ENCODE measurements around the gene SLC2A1.

SLC2A1 gene

DNA sequence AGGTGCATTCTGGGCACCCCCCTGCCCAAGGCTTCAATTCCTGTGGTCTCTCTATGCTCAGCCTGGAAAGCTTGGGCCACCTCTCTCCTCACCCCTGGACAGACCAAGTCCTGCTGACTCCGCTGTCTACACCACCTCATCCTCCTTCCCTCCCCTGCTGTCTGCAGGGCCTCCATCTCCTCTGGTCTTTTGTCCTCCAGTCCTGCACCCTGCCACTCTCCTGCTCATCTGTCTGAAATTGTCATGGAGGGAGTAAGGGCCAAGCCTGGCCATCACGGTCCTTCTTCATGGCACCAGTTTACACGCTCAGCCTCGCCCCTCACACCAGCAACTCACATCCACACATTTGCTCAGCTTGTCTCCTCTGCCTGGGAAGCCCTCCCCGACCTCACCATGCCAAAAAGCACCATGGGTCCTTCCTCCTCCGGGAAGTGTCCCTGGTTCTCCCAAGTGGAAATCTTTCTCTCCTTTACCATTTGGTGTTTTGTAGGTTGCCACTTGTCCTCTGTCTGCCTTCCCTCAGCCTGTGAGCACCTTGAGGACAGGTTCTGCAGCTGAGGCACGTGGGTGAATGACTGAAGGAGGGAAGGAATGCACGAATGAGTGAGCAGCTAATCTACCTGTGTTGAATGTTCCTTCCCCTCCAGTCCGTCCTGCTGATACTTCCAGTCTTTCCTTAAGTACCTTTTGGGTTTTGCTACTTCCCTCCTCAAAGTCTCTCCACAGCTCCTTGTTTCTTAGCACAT is 2.1 kb upstream of the SLC2A1 start:
- peak overlapping the region; percentile 55 to 76 (median 62) for H3K27ac Mint-ChIP-seq
- H3K4me3 Mint-ChIP-seq, result peak overlapping the region; percentile 94 to 99 (median 98)
- TF ChIP-seq, protein P1, sequence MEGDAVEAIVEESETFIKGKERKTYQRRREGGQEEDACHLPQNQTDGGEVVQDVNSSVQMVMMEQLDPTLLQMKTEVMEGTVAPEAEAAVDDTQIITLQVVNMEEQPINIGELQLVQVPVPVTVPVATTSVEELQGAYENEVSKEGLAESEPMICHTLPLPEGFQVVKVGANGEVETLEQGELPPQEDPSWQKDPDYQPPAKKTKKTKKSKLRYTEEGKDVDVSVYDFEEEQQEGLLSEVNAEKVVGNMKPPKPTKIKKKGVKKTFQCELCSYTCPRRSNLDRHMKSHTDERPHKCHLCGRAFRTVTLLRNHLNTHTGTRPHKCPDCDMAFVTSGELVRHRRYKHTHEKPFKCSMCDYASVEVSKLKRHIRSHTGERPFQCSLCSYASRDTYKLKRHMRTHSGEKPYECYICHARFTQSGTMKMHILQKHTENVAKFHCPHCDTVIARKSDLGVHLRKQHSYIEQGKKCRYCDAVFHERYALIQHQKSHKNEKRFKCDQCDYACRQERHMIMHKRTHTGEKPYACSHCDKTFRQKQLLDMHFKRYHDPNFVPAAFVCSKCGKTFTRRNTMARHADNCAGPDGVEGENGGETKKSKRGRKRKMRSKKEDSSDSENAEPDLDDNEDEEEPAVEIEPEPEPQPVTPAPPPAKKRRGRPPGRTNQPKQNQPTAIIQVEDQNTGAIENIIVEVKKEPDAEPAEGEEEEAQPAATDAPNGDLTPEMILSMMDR (IDR thresholded peaks at IDR 0.05; ENCODE audit: unreplicated experiment in 3 of 3), result no peak
- peaks cover 44% of the 10 kb centered on the region for H3K4me1 Mint-ChIP-seq
- no peaks in the 10 kb centered on the region for H3K36me3 Mint-ChIP-seq (ENCODE audit: low read depth)
- peaks cover 13% of the 10 kb centered on the region for H3K27me3 Mint-ChIP-seq (ENCODE audit: low read depth)
- no peaks in the 10 kb centered on the region for H3K9me3 Mint-ChIP-seq

DNA sequence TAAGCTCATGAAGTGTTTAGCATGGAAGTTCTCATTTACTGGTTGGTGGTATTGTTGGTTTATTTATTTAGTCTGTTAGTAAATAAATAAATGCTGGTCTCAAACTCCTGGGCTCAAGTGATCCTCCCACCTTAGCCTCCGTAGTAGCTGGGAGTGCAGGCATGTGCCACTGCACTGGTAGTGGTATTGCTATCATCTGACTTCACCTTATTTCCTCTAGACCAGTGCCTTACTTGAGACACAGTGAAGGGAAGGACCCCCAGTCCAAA is 1.4 kb upstream of the SLC2A1 start:
- TF ChIP-seq, protein P1 (IDR thresholded peaks at IDR 0.05; ENCODE audit: unreplicated experiment in 3 of 3), result no peak
- no peaks in the 10 kb centered on the region for H3K9me3 Mint-ChIP-seq
- H3K4me1 Mint-ChIP-seq, result peaks cover 47% of the 10 kb centered on the region
- peaks cover 13% of the 10 kb centered on the region for H3K27me3 Mint-ChIP-seq (ENCODE audit: low read depth)
- H3K36me3 Mint-ChIP-seq (ENCODE audit: low read depth), result no peaks in the 10 kb centered on the region
- H3K4me3 Mint-ChIP-seq, result peak overlapping the region; percentile 94 to 99 (median 98)
- H3K27ac Mint-ChIP-seq, result no peak overlapping the region

DNA sequence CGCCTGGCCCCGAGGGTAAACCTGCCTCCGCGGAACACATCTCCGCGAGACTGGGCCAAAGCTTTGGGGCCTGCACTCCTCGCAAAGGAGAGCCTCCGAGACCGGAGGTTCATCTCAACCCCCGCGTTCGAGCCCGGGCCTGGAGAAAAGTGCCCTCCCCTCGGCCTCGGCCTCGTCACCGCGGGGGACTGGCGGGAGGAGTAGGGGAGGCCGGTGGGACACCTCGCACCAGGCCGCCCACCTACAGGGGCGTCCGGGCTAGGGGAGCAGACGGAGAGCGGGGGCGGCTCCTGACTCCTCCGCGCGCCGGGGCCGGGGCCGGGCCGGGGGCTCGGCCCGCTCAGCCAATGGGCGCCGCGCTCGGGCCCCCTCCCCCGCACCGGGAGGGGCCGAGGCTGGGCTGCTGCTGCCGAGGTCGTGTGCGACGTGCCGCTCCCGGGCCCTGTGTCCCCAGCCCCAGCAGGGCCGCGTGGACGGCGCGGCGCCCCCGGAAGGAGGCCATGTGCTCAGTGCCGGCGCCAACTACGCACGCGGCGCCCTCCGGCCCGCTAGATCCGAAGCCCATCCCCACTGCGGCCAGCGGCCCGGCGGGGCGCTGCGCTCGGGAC is 684 bp downstream of the SLC2A1 start:
- no peaks in the 10 kb centered on the region for H3K9me3 Mint-ChIP-seq
- H3K36me3 Mint-ChIP-seq (ENCODE audit: low read depth), result peaks cover 4% of the 10 kb centered on the region
- TF ChIP-seq, protein P1 (IDR thresholded peaks at IDR 0.05; ENCODE audit: unreplicated experiment in 3 of 3), result no peak
- H3K27ac Mint-ChIP-seq, result peak overlapping the region in 2 of 3 experiments; percentile 76 to 83
- H3K27me3 Mint-ChIP-seq (ENCODE audit: low read depth), result peaks cover 13% of the 10 kb centered on the region
- peak overlapping the region; percentile 88 to 95 (median 91) for H3K4me3 Mint-ChIP-seq
- H3K4me1 Mint-ChIP-seq, result peaks cover 43% of the 10 kb centered on the region

DNA sequence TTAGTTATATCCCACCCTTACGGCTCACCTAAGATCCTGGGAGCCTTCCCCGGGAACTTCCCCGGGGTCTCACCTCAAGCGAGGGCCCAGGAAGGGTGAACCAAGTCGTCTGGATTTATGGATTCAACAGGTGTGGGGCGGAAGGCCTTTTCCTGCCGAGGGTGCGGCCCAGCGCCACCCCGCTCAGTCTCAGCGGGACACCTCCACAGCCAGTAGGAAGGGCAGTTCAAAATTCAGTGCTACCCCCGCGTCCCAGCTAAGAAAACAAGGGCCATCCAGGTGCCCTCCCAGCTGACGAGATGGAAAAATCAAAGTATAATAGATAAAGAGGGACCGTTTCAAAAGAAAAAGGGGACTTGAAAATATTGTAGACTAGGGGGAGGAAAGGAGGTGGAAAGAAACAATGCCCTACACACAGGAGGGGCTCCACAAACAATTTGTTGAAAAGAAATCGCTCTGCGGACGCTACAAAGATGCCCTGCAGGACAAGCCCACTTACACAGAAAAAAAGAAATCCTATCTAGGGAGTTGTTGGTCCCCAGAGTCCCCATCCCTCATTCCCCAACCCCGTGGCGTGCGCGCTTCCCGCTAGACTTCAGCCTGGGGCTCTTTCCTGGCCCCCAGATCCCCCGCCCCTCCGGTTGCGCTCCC is 1.3 kb downstream of the SLC2A1 start:
- peaks cover 13% of the 10 kb centered on the region for H3K27me3 Mint-ChIP-seq (ENCODE audit: low read depth)
- peak overlapping the region; percentile 76 to 83 (median 82) for H3K27ac Mint-ChIP-seq
- TF ChIP-seq, protein P1 (IDR thresholded peaks at IDR 0.05; ENCODE audit: unreplicated experiment in 3 of 3), result no peak
- peak overlapping the region; percentile 88 to 95 (median 91) for H3K4me3 Mint-ChIP-seq
- no peaks in the 10 kb centered on the region for H3K9me3 Mint-ChIP-seq
- peaks cover 4% of the 10 kb centered on the region for H3K36me3 Mint-ChIP-seq (ENCODE audit: low read depth)
- peaks cover 40% of the 10 kb centered on the region for H3K4me1 Mint-ChIP-seq

DNA sequence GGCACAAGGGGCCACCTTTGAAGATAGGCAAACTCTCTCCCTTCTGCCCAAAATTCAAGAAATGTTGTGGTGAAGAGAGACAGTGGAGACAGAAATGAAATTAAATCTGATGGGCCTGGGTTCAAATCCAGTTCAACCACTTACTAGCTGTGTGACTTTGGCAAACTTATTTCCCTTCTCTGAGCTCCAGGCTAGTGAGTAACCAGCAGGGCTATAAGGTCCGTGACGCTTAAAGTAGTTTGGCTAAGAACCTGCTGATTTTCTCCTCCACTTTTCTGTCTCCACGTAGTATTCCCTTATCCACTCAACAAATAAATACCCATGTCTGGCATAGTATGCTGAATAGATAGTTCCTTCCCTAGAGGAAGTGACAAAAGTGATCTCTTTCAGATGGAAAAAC is 1.9 kb downstream of the SLC2A1 start:
- Mint-ChIP-seq H3K9me3 (no peaks in the 10 kb centered on the region), H3K27me3 (ENCODE audit: low read depth) (peaks cover 13% of the 10 kb centered on the region), H3K36me3 (ENCODE audit: low read depth) (peaks cover 6% of the 10 kb centered on the region), H3K27ac (peak overlapping the region; percentile 76 to 83 (median 82)), H3K4me1 (peaks cover 39% of the 10 kb centered on the region), H3K4me3 (peak overlapping the region; percentile 88 to 95 (median 91))
- TF ChIP-seq, protein P1 (IDR thresholded peaks at IDR 0.05; ENCODE audit: unreplicated experiment in 3 of 3), result no peak
